Left lung (tissue), 10 donors: ENCODE results near the gene NUP93. TPM values are rescaled to one million over a fixed set of nuclear protein-coding genes. Genes with fewer than 3 reads are reported as not detected.

Experiments
- ATAC-seq: fragments of 200-7000 bp; cut with Tn5 transposase; one replicate; pipeline ENCODE4 v1.9.1; 2020; ENCODE audit warnings: moderate library complexity
- DNase-seq, 4 donors: peaks; one replicate each; pipeline ENCODE4 v3.0.0-alpha.2; 2013 to 2020
- H3K27ac ChIP-seq, 2 donors: fragments of 200-600 bp; sonication (generic) in 1 of 2; one replicate each; pipeline versions ENCODE4 v1.5.0 to v1.8.0; 2020 to 2021
- H3K27me3 ChIP-seq, 2 donors: fragments of 200-600 bp; sonication (generic) in 1 of 2; one replicate each; pipeline versions ENCODE4 v1.5.0 to v1.8.0; 2020 to 2021
- H3K36me3 ChIP-seq, 2 donors: fragments of 200-600 bp; sonication (generic) in 1 of 2; one replicate each; pipeline versions ENCODE4 v1.5.0 to v1.8.0; 2020 to 2021
- H3K4me1 ChIP-seq, 2 donors: fragments of 200-600 bp; one replicate each; pipeline ENCODE4 v1.8.0; 2021
- H3K4me3 ChIP-seq, 2 donors: fragments of 200-600 bp; sonication (generic) in 1 of 2; one replicate each; pipeline versions ENCODE4 v1.5.0 to v1.8.0; 2020 to 2021; ENCODE audit warnings: mild to moderate bottlenecking in 1 of 2
- H3K9me3 ChIP-seq, 2 donors: fragments of 200-600 bp; sonication (generic) in 1 of 2; one replicate each; pipeline versions ENCODE4 v1.5.0 to v1.8.0; 2020 to 2021
- CTCF ChIP-seq, 2 donors: fragments of 200-600 bp; sonication (generic) in 1 of 2; IDR thresholded peaks; one replicate each; pipeline versions ENCODE4 v1.5.0 to v1.8.0; 2021; ENCODE audit warnings: antibody characterized with exemption in 2 of 2
- intact Hi-C, 2 donors: fragments of 100-400 bp; cut with DNase I; formaldehyde crosslinking; loops; one replicate each; pipeline versions ENCODE4 v1.11.2 to v1.14.2; 2022
- polyA plus RNA-seq, 6 donors: library from polyadenylated mRNA; unstranded; fragments of 120-200 nt; gene quantifications; one replicate each; pipeline ENCODE4 v1.2.1, GENCODE V29; 2013; ENCODE audit not compliant: insufficient read length in 6 of 6
- total RNA-seq, 2 donors: library from RNA; stranded (reverse); fragmentation: NEBNext Ultra II Directional; extraction: Animal tissue kit (Norgen Biotek cat#: 25700); gene quantifications; one replicate each; pipeline ENCODE4 v1.2.1, GENCODE V29; 2021
- donor health status: DM: no; HTN: yes; CAD: no.
- donor health status: DM: no; HTN: no; CAD: no.

The NUP93 gene
- total and polyA plus RNA-seq, 8 donors = 47.1 to 75.9 (median 65.9) TPM

- Histone ChIP-seq H3K27ac (no peak overlapping the region), H3K4me1 (peaks cover 0 to 4% of the 10 kb centered on the region in 2 donors), H3K27me3 (no peaks in the 10 kb centered on the region), H3K36me3 (no peaks in the 10 kb centered on the region), H3K4me3 (no peak overlapping the region), H3K9me3 (no peaks in the 10 kb centered on the region)
- intact Hi-C loops = loop anchor here in 1 of 2 donors (10.0 kb wide), 1 partner anchor 185 kb away; no protein-coding TSS in a partner anchor
- no peak for DNase-seq
- TF ChIP-seq CTCF (IDR thresholded peaks at IDR 0.05) = no peak
- ATAC-seq = no peak
Measured at GRCh38 chr16:56700195-56700594, 29.7 kb upstream of the NUP93 start.

- H3K4me1 ChIP-seq = peaks cover 0 to 4% of the 10 kb centered on the region in 2 donors
- TF ChIP-seq CTCF (IDR thresholded peaks at IDR 0.05) = no peak
- H3K36me3 ChIP-seq = no peaks in the 10 kb centered on the region
- intact Hi-C loops = loop anchor here in 1 of 2 donors (10.0 kb wide), 1 partner anchor 186 kb away; no protein-coding TSS in a partner anchor
- H3K27ac ChIP-seq = no peak overlapping the region
- DNase-seq = no peak
- ATAC-seq = no peak
- H3K9me3 ChIP-seq = no peaks in the 10 kb centered on the region
- H3K4me3 ChIP-seq = no peak overlapping the region
- H3K27me3 ChIP-seq = no peaks in the 10 kb centered on the region
Measured at GRCh38 chr16:56700631-56701030, 29.3 kb upstream of the NUP93 start.

GRCh38 chr16:56701534-56701933 lies 28.4 kb upstream of the NUP93 start:
- ATAC-seq (no peak), DNase-seq (no peak)
- H3K4me3 ChIP-seq = no peak overlapping the region
- H3K27ac ChIP-seq = no peak overlapping the region
- H3K9me3 ChIP-seq = no peaks in the 10 kb centered on the region
- H3K36me3 ChIP-seq = no peaks in the 10 kb centered on the region
- peaks cover 0 to 4% of the 10 kb centered on the region in 2 donors for H3K4me1 ChIP-seq
- no peaks in the 10 kb centered on the region for H3K27me3 ChIP-seq
- intact Hi-C loops = loop anchor here in 1 of 2 donors (10.0 kb wide), 1 partner anchor 187 kb away; no protein-coding TSS in a partner anchor
- no peak for TF ChIP-seq CTCF (IDR thresholded peaks at IDR 0.05)

GRCh38 chr16:56702836-56703235 lies 27.1 kb upstream of the NUP93 start:
- no peak for TF ChIP-seq CTCF (IDR thresholded peaks at IDR 0.05)
- H3K9me3 ChIP-seq = no peaks in the 10 kb centered on the region
- H3K27ac ChIP-seq = no peak overlapping the region
- H3K27me3 ChIP-seq = no peaks in the 10 kb centered on the region
- peaks cover 0 to 4% of the 10 kb centered on the region in 2 donors for H3K4me1 ChIP-seq
- intact Hi-C loops = loop anchor here in 1 of 2 donors (10.0 kb wide), 1 partner anchor 188 kb away; no protein-coding TSS in a partner anchor
- no peak overlapping the region for H3K4me3 ChIP-seq
- ATAC-seq (no peak), DNase-seq (no peak)
- no peaks in the 10 kb centered on the region for H3K36me3 ChIP-seq

GRCh38 chr16:56708525-56709442 lies 21.1 kb upstream of the NUP93 start:
- H3K4me1 ChIP-seq = no peaks in the 10 kb centered on the region
- H3K9me3 ChIP-seq = no peaks in the 10 kb centered on the region
- intact Hi-C loops = loop anchor here in 1 of 2 donors (10.0 kb wide), 1 partner anchor 194 kb away; no protein-coding TSS in a partner anchor
- DNase-seq (no peak), ATAC-seq (no peak)
- H3K27ac ChIP-seq = no peak overlapping the region
- no peak overlapping the region for H3K4me3 ChIP-seq
- H3K36me3 ChIP-seq = no peaks in the 10 kb centered on the region
- no peak for TF ChIP-seq CTCF (IDR thresholded peaks at IDR 0.05)
- no peaks in the 10 kb centered on the region for H3K27me3 ChIP-seq
